PC-9 (cell line): ENCODE results near the gene FAM117A. TPM values are rescaled to one million over a fixed set of nuclear protein-coding genes. Genes with fewer than 3 reads are reported as not detected.

Source experiments
- BruUV-seq: library from RNA; stranded (reverse); fragments of 400-500 nt; replicated peaks from 2 replicates; lab custom pipeline; 2021; lab: Mats Ljungman, UMichigan
- CTCF ChIA-PET: fragments of 300-600 bp; sonication (Branson Sonifier 250); formaldehyde crosslinking; loops from one replicate; lab custom pipeline; 2022; ENCODE audit warnings: antibody characterized with exemption; lab: Charles Lee
- POLR2A ChIA-PET: fragments of 300-600 bp; sonication (Branson Sonifier 250); formaldehyde crosslinking; loops from one replicate; lab custom pipeline; 2022; ENCODE audit warnings: antibody characterized with exemption; ENCODE audit not compliant: unreplicated experiment; lab: Charles Lee
- DNase-seq, 2 experiments: peaks; one replicate each; pipeline versions ENCODE4 v3.0.0 to v3.0.0-alpha.2; 2015 to 2022; ENCODE audit warnings: mixed read lengths in 1 of 2
- H2AFZ ChIP-seq: fragments of 200-600 bp; sonication (generic); 2 replicates; pipeline ENCODE4 v1.8.1; 2017; ENCODE audit warnings: antibody characterized with exemption
- H3F3A ChIP-seq: fragments of 200-600 bp; sonication (generic); 2 replicates; pipeline ENCODE4 v1.8.1; 2017; ENCODE audit warnings: antibody characterized with exemption, mild to moderate bottlenecking, low read depth; ENCODE audit not compliant: insufficient read depth
- H3K27ac ChIP-seq: fragments of 200-600 bp; sonication (generic); 2 replicates; pipeline ENCODE4 v1.6.1; 2016; ENCODE audit warnings: mixed run types
- H3K27me3 ChIP-seq: fragments of 200-600 bp; sonication (generic); 2 replicates; pipeline ENCODE4 v1.6.1; 2016; ENCODE audit warnings: low read depth, mixed run types; ENCODE audit not compliant: insufficient read depth
- H3K36me3 ChIP-seq: fragments of 200-600 bp; sonication (generic); 2 replicates; pipeline ENCODE4 v1.6.1; 2016; ENCODE audit warnings: low read depth, mixed run types
- H3K4me1 ChIP-seq: fragments of 200-600 bp; sonication (generic); replicated peaks from 2 replicates; pipeline ENCODE4 v1.6.1; 2016; ENCODE audit warnings: mixed run types; ENCODE audit not compliant: insufficient read depth
- H3K4me2 ChIP-seq: fragments of 200-600 bp; sonication (generic); 2 replicates; pipeline ENCODE4 v1.6.1; 2017; ENCODE audit warnings: mixed run types
- H3K4me3 ChIP-seq: fragments of 200-600 bp; sonication (generic); 2 replicates; pipeline ENCODE4 v1.6.1; 2016; ENCODE audit warnings: mixed run types
- H3K79me2 ChIP-seq: fragments of 200-600 bp; sonication (generic); 2 replicates; pipeline ENCODE4 v1.6.1; 2017; ENCODE audit warnings: low read depth, mixed run types
- H3K9me2 ChIP-seq: fragments of 200-600 bp; sonication (generic); 2 replicates; pipeline ENCODE4 v1.8.1; 2017; ENCODE audit warnings: mild to moderate bottlenecking; ENCODE audit not compliant: insufficient read depth
- H3K9me3 ChIP-seq: fragments of 200-600 bp; sonication (generic); 2 replicates; pipeline ENCODE4 v1.8.1; 2016; ENCODE audit warnings: low read depth; ENCODE audit not compliant: insufficient read depth
- H4K20me1 ChIP-seq: fragments of 200-600 bp; sonication (generic); 2 replicates; pipeline ENCODE4 v1.8.1; 2017; ENCODE audit not compliant: insufficient read depth
- EZH2 ChIP-seq: fragments of 200-600 bp; sonication (generic); IDR thresholded peaks from 2 replicates; pipeline ENCODE4 v1.8.0; 2017; ENCODE audit warnings: antibody characterized with exemption, low read depth
- intact Hi-C: fragments of 100-400 bp; cut with micrococcal nuclease; formaldehyde crosslinking; loops from one replicate; pipeline ENCODE4 v1.10.0; 2022; ENCODE audit not compliant: unreplicated experiment
- total RNA-seq: library from RNA; stranded (reverse); gene quantifications from 2 replicates; pipeline ENCODE4 v1.2.3, GENCODE V29; 2021
- TF ChIP-seq, protein P1 (sequence below): fragments of 200-600 bp; sonication (generic); conservative IDR thresholded peaks from 2 replicates; pipeline ENCODE4 v1.6.1; 2017; ENCODE audit warnings: mixed run types, antibody characterized with exemption, mild to moderate bottlenecking, moderate library complexity

Gene FAM117A
- total RNA-seq, 1 experiment from 2014 or later: 15.0 TPM

DNA sequence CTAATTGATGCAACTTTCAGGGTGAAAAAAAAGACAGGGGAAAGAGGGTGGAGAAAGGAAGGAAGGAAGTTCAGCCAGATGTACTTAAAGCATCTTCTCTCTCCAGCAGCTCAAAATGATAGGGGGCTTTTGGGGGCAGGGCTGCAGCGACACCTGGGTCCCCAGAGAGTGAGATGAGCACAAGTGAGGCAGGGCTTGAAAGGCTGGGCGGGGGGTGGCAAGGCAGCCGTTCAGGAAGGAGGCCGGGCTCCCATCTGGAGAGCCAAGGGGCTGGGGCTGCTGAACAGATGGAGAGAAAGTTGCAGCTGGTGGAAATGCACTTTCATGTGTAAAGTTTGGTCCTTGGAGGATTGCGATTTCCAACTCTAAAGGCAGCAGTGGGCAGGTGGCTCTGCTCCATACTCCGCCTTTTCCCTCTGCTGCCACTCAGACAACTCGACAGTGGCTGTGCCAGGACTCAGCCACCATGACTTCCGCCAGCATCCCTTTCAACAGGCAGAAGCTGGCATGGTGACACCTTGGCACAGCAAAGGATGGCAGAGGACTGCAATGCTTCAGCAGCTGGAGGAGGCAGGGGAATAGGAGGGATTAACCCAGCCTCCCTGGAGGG is 63.9 kb downstream of the FAM117A start:
- Histone ChIP-seq H3K9me3 (no peaks in the 10 kb centered on the region), H3K27me3 (no peaks in the 10 kb centered on the region), H3K27ac (no peak overlapping the region), H3F3A (peaks cover 26% of the 10 kb centered on the region; the same call in 1 of the 2 replicates), H3K9me2 (no peaks in the 10 kb centered on the region), H3K79me2 (no peaks in the 10 kb centered on the region), H3K4me1 (no peaks in the 10 kb centered on the region), H3K4me3 (no peak overlapping the region), H4K20me1 (no peaks in the 10 kb centered on the region), H3K4me2 (no peak overlapping the region), H3K36me3 (peaks cover 19% of the 10 kb centered on the region), H2AFZ (no peak overlapping the region)
- intact Hi-C loops: loop anchor here (10.0 kb wide), 1 partner anchor 285 kb away; the partner anchor contains the start of gene PHB1
- DNase-seq: peak in 1 of 2 experiments; percentile 30
- ChIA-PET CTCF (no interaction called here), POLR2A (no interaction called here)
- no peak for TF ChIP-seq EZH2
- TF ChIP-seq, protein P1, sequence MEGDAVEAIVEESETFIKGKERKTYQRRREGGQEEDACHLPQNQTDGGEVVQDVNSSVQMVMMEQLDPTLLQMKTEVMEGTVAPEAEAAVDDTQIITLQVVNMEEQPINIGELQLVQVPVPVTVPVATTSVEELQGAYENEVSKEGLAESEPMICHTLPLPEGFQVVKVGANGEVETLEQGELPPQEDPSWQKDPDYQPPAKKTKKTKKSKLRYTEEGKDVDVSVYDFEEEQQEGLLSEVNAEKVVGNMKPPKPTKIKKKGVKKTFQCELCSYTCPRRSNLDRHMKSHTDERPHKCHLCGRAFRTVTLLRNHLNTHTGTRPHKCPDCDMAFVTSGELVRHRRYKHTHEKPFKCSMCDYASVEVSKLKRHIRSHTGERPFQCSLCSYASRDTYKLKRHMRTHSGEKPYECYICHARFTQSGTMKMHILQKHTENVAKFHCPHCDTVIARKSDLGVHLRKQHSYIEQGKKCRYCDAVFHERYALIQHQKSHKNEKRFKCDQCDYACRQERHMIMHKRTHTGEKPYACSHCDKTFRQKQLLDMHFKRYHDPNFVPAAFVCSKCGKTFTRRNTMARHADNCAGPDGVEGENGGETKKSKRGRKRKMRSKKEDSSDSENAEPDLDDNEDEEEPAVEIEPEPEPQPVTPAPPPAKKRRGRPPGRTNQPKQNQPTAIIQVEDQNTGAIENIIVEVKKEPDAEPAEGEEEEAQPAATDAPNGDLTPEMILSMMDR: no peak
- no TSS peak for BruUV-seq

DNA sequence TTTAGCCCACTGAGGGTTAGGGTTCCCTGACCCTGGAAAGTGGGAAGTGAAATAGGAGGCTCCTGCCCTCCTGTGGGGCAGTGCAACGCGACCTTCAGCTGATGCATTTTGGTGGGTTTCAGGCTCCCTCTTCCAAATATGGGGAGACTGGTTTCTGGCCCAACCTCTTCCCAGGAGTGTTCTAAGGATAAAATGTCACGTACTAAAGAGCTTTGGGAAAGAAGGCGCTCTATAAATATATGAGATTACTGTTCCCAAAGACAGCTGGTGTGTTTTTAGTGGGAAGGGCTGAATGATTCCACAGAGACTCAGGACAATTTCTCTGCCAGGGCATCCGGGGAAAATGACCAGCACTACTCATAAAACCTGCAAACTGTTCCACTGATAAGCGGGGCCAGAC is 65.9 kb downstream of the FAM117A start:
- no peaks in the 10 kb centered on the region for H3K4me1 ChIP-seq
- ChIA-PET POLR2A (no interaction called here), CTCF (no interaction called here)
- no peaks in the 10 kb centered on the region for H4K20me1 ChIP-seq
- no peak overlapping the region for H3K4me3 ChIP-seq
- H3K9me2 ChIP-seq: no peaks in the 10 kb centered on the region
- H3K27me3 ChIP-seq: no peaks in the 10 kb centered on the region
- no peak overlapping the region for H3K27ac ChIP-seq
- peaks cover 26% of the 10 kb centered on the region; the same call in 1 of the 2 replicates for H3F3A ChIP-seq
- H3K36me3 ChIP-seq: peaks cover 8% of the 10 kb centered on the region
- no peaks in the 10 kb centered on the region for H3K9me3 ChIP-seq
- no peaks in the 10 kb centered on the region for H3K79me2 ChIP-seq
- no peak overlapping the region for H3K4me2 ChIP-seq
- TF ChIP-seq, protein P1: no peak
- TF ChIP-seq EZH2: no peak
- no peak overlapping the region for H2AFZ ChIP-seq
- no TSS peak for BruUV-seq
- intact Hi-C loops: loop anchor here (10.0 kb wide), 1 partner anchor 283 kb away; the partner anchor contains the start of gene PHB1
- peak in 1 of 2 experiments; percentile 19 for DNase-seq

DNA sequence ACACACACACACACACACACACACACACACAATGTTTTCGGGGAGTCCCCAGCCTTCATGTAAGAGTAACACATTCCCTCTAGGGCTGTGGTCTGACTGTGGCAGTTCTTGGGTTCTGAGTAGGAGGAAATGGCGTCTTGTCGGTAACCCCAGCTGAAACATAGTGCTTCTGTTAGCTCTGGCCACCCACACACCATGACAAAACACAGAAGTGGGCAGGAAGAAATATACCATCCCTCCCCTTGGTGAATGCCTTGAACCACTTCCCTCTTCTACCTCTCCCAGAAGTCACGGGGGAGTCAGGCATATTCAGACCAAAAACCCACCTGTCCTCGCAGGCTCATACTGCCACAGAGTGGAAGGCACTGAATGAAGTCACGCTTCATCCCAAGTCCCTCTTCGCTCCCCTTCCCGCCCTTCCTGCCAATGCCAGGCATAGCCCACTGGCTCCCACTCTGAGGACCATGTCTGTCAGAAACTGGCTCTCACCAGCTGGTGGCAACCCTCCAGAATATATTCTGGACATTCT is 67.6 kb downstream of the FAM117A start:
- Histone ChIP-seq H3K9me2 (no peaks in the 10 kb centered on the region), H3K4me2 (no peak overlapping the region), H3K9me3 (no peaks in the 10 kb centered on the region), H3F3A (peaks cover 26% of the 10 kb centered on the region; the same call in 1 of the 2 replicates), H3K4me3 (no peak overlapping the region), H2AFZ (no peak overlapping the region), H4K20me1 (no peaks in the 10 kb centered on the region), H3K4me1 (no peaks in the 10 kb centered on the region), H3K36me3 (no peaks in the 10 kb centered on the region), H3K27me3 (peaks cover 8% of the 10 kb centered on the region; the same call in 1 of the 2 replicates), H3K79me2 (no peaks in the 10 kb centered on the region), H3K27ac (no peak overlapping the region)
- ChIA-PET POLR2A (no interaction called here), CTCF (interaction anchor here (0.6 to 1.2 kb wide), 2 partner anchors 129 to 263 kb away, joined by 3 read pairs; no protein-coding TSS in a partner anchor)
- intact Hi-C loops: loop anchor here (10.0 kb wide), 1 partner anchor 281 kb away; the partner anchor contains the start of gene PHB1
- DNase-seq: no peak
- TF ChIP-seq, protein P1: no peak
- TF ChIP-seq EZH2: no peak
- BruUV-seq: no TSS peak
